GM21529 (cell line): ENCODE measurements around the gene RYR1.
"Not testable (repeated sequence)": the region's sequence is repeated elsewhere in the genome, so short reads cannot be mapped to it uniquely, and the experiment has no call there.

Source experiments
- ATAC-seq: cut with Tn5 transposase; IDR thresholded peaks from one replicate; pipeline ENCODE4 v1.9.1; 2021; ENCODE audit not compliant: unreplicated experiment

Gene RYR1

DNA sequence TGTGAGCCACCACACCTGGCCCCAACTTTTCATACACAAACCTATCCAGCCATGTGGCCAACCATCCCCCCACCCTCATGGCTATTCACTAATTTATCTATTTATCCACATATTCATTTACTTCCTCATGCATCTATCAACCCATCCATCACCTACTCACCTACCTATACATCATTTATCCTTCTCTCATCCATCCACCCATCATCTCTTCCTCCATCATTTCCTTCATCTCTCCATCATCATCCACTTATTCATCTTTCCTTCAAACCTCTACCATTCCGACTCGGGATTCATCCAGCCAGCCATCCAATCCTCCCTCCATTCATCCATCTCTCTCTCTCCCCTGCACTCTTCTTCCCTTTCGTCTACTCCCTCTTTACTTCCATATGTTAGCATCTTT lies 54.6 kb downstream of the RYR1 start:
- ATAC-seq = no peak

DNA sequence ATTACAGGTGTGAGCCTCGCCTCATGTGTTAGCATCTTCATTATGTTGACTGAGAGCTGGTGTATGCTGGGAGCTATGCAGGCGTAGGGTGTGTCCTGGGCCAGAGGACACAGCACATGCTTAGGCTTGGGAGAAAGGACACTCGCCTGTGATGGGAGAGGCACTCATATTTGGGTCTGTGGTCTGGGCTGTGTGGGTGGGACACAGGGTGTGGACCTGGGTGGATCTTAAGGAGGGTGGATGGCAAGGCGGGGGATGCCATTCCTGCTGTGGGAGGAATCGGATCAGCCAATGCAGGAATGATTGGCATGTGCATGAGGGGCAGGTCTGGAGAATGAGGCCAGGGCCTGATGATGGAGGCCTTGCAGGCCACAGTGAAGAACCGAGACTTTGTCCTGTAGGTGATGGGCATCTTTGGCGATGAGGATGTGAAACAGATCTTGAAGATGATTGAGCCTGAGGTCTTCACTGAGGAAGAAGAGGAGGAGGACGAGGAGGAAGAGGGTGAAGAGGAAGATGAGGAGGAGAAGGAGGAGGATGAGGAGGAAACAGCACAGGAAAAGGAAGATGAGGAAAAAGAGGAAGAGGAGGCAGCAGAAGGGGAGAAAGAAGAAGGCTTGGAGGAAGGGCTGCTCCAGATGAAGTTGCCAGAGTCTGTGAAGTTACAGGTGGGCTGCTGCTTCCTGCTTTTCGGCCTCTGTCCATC lies 55.4 kb downstream of the RYR1 start:
- ATAC-seq = no peak

- ATAC-seq = no peak
Observed at GRCh38 chr19:38490861-38491260, 57.4 kb downstream of the RYR1 start.

- no peak for ATAC-seq
Observed at GRCh38 chr19:38492181-38492813, 58.8 kb downstream of the RYR1 start.

DNA sequence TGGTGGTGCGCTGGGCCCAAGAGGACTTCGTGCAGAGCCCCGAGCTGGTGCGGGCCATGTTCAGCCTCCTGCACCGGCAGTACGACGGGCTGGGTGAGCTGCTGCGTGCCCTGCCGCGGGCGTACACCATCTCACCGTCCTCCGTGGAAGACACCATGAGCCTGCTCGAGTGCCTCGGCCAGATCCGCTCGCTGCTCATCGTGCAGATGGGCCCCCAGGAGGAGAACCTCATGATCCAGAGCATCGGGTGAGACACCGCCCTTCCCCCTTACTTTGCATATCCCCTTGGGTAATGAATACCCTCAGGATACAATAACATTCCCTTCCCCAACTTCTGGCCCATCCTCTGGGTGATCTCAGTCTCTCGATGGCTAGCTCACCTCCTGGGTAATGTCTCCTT lies 60.9 kb downstream of the RYR1 start:
- ATAC-seq = no peak

DNA sequence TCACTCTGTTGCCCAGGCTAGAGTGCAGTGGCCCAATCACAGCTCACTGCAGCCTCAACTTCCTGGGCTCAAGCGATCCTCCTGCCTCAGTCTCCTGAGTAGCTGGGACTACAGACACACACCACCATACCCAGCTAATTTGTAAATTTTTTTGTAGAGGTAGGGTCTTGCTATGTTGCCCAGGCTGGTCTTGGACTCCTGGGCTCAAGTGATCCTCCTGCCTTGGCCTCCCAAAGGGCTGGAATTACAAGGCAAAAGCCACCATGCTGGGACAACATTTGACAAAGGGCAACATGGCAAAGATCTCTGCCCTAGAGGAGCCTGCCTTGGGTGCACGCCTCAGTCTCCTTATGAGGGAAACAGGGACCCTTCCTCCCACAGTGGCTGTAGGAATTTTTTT lies 61.9 kb downstream of the RYR1 start:
- not testable (repeated sequence) for ATAC-seq

- no peak for ATAC-seq
Observed at GRCh38 chr19:38496116-38496515, 62.6 kb downstream of the RYR1 start.

DNA sequence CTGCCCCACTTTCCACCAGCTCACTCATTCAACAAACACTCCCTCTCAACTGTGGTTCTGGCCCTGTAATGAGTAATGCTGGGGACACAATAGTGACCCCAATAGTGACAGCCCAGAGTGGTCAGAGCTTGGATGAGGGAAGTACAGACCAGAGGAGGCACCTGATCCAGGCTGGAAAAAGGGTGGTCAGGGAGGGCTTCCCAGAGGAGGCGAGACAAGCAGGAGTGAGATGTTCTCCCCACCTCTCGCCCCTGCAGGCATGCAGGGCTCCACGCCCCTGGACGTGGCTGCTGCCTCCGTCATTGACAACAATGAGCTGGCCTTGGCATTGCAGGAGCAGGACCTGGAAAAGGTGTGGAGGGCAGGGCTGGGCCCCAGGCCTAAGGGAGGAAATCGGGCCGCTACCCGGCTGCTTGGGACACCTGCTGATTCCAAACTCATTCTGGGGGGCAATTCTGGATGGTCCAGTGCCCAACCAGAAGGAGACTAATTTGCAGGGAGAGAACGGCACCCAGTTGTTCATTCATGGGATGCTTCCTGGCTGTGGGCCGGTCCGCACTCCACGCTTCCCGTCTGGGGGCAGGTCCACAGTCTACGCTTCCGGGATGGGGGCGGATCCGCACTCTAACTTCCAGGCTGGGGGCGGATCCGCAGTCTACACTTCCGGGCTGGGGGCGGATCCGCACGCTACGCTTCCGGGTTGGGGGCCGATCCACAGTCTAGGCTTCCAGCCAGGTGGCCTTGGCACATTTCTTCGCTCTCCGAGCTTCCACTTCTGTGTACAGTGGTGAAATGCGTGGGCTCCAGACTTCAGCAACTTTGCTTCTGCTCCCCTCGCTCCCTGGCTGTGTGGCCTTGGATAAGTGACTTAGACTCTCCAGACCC lies 63.4 kb downstream of the RYR1 start:
- ATAC-seq = no peak

GRCh38 chr19:38497907-38498306 lies 64.4 kb downstream of the RYR1 start:
- no peak for ATAC-seq

- ATAC-seq = no peak
Observed at GRCh38 chr19:38499532-38499931, 66.0 kb downstream of the RYR1 start.

DNA sequence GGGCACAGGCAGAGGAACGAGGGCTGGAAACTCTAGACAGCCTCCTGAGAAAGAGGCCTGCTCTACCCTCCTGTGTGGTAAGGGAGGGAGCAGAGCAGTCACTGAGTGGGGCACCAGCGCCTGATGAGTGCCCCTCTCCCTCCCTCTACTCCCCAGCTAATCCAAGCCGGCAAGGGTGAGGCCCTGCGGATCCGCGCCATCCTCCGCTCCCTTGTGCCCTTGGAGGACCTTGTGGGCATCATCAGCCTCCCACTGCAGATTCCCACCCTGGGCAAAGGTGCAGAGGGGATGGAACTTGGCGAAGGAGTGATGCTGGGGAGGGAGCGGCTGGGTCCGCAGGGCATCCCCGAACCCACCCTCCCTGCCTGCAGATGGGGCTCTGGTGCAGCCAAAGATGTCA lies 67.0 kb downstream of the RYR1 start:
- ATAC-seq = no peak

- no peak for ATAC-seq
Observed at GRCh38 chr19:38502410-38503076, 69.1 kb downstream of the RYR1 start.

DNA sequence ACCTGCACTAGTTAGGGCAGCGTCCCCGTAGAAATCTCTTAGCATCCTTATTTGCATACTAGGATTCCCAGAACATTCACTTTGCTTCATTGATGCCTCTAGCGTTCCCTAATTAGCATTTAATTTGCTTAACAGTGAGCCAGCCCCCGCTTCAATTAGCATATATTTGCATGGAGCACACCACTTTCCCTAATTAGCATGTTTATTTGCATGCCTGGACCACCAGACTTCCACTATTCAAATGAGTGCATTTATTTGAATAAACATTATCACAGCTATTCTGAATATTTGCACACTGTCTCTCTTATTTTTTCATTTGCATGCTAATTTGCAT lies 69.6 kb downstream of the RYR1 start:
- no peak for ATAC-seq

GRCh38 chr19:38505958-38506357 lies 72.5 kb downstream of the RYR1 start:
- no peak for ATAC-seq

- no peak for ATAC-seq
Observed at GRCh38 chr19:38506375-38506722, 72.9 kb downstream of the RYR1 start.

GRCh38 chr19:38506723-38507550 lies 73.4 kb downstream of the RYR1 start:
- ATAC-seq = peak; percentile 73

GRCh38 chr19:38507551-38508127 lies 74.1 kb downstream of the RYR1 start:
- no peak for ATAC-seq

GRCh38 chr19:38508507-38508906 lies 75.0 kb downstream of the RYR1 start:
- no peak for ATAC-seq

- no peak for ATAC-seq
Observed at GRCh38 chr19:38509027-38509426, 75.5 kb downstream of the RYR1 start.

GRCh38 chr19:38511074-38511708 lies 77.7 kb downstream of the RYR1 start:
- no peak for ATAC-seq
